ENCODE data around the gene ANO2. TPM values are rescaled to one million over a fixed set of nuclear protein-coding genes. Genes with fewer than 3 reads are reported as not detected.

The ANO2 gene
- total RNA-seq, 2 donors from 2014 or later: 2.8 to 9.3 TPM

- Histone ChIP-seq H3K4me1 (peaks cover 0 to 4% of the 10 kb centered on the region in 2 donors), H3K4me3 (no peak overlapping the region), H3K36me3 (no peaks in the 10 kb centered on the region), H3K27ac (no peak overlapping the region), H3K27me3 (no peaks in the 10 kb centered on the region), H3K9me3 (no peaks in the 10 kb centered on the region)
- no peak for TF ChIP-seq CTCF (IDR thresholded peaks at IDR 0.05)
- DNase-seq (ENCODE audit: low spot score): no peak
These were observed 40.4 kb upstream of the ANO2 start for GRCh38 chr12:5985471-5985870.

GRCh38 chr12:5984873-5985272, 39.8 kb upstream of the ANO2 start:
- H3K4me3 ChIP-seq: no peak overlapping the region
- no peaks in the 10 kb centered on the region for H3K9me3 ChIP-seq
- H3K4me1 ChIP-seq: peaks cover 0 to 4% of the 10 kb centered on the region in 2 donors
- no peaks in the 10 kb centered on the region for H3K27me3 ChIP-seq
- no peaks in the 10 kb centered on the region for H3K36me3 ChIP-seq
- no peak overlapping the region for H3K27ac ChIP-seq
- DNase-seq (ENCODE audit: low spot score): no peak
- TF ChIP-seq CTCF (IDR thresholded peaks at IDR 0.05): no peak

- Histone ChIP-seq H3K4me3 (no peak overlapping the region), H3K27ac (no peak overlapping the region), H3K4me1 (no peaks in the 10 kb centered on the region), H3K9me3 (no peaks in the 10 kb centered on the region), H3K27me3 (no peaks in the 10 kb centered on the region), H3K36me3 (no peaks in the 10 kb centered on the region)
- no peak for DNase-seq (ENCODE audit: low spot score)
- TF ChIP-seq CTCF (IDR thresholded peaks at IDR 0.05): no peak
These were observed 37.0 kb upstream of the ANO2 start for GRCh38 chr12:5982106-5982505.

- H3K36me3 ChIP-seq: peaks cover 9% of the 10 kb centered on the region
- no peak for DNase-seq (ENCODE audit: low spot score)
- no peak overlapping the region for H3K27ac ChIP-seq
- H3K9me3 ChIP-seq: no peaks in the 10 kb centered on the region
- no peak overlapping the region for H3K4me3 ChIP-seq
- H3K4me1 ChIP-seq: peaks cover 0 to 9% of the 10 kb centered on the region in 2 donors
- TF ChIP-seq CTCF (IDR thresholded peaks at IDR 0.05): no peak
- no peaks in the 10 kb centered on the region for H3K27me3 ChIP-seq
These were observed 32.5 kb upstream of the ANO2 start for GRCh38 chr12:5977556-5977955.

GRCh38 chr12:5976711-5977110, 31.7 kb upstream of the ANO2 start:
- peaks cover 0 to 9% of the 10 kb centered on the region in 2 donors for H3K4me1 ChIP-seq
- H3K27ac ChIP-seq: no peak overlapping the region
- H3K4me3 ChIP-seq: no peak overlapping the region
- no peaks in the 10 kb centered on the region for H3K9me3 ChIP-seq
- no peaks in the 10 kb centered on the region for H3K27me3 ChIP-seq
- peaks cover 9% of the 10 kb centered on the region for H3K36me3 ChIP-seq
- DNase-seq (ENCODE audit: low spot score): no peak
- TF ChIP-seq CTCF (IDR thresholded peaks at IDR 0.05): no peak

- no peak overlapping the region for H3K4me3 ChIP-seq
- H3K36me3 ChIP-seq: peaks cover 9% of the 10 kb centered on the region
- no peak for TF ChIP-seq CTCF (IDR thresholded peaks at IDR 0.05)
- H3K27me3 ChIP-seq: no peaks in the 10 kb centered on the region
- no peak for DNase-seq (ENCODE audit: low spot score)
- H3K27ac ChIP-seq: no peak overlapping the region
- H3K9me3 ChIP-seq: no peaks in the 10 kb centered on the region
- H3K4me1 ChIP-seq: peaks cover 0 to 9% of the 10 kb centered on the region in 2 donors
These were observed 31.1 kb upstream of the ANO2 start for GRCh38 chr12:5976196-5976595.

All from right atrium auricular region (tissue), 2 donors.